Measurements from ENCODE around the gene PDXP. TPM values are rescaled to one million over a fixed set of nuclear protein-coding genes. Genes with fewer than 3 reads are reported as not detected.
"Not testable (repeated sequence)": the region's sequence is repeated elsewhere in the genome, so short reads cannot be mapped to it uniquely, and the experiment has no call there.

Gene PDXP
- total and polyA plus RNA-seq, 12 donors: 5.3 to 29.9 (median 21.2) TPM

DNA sequence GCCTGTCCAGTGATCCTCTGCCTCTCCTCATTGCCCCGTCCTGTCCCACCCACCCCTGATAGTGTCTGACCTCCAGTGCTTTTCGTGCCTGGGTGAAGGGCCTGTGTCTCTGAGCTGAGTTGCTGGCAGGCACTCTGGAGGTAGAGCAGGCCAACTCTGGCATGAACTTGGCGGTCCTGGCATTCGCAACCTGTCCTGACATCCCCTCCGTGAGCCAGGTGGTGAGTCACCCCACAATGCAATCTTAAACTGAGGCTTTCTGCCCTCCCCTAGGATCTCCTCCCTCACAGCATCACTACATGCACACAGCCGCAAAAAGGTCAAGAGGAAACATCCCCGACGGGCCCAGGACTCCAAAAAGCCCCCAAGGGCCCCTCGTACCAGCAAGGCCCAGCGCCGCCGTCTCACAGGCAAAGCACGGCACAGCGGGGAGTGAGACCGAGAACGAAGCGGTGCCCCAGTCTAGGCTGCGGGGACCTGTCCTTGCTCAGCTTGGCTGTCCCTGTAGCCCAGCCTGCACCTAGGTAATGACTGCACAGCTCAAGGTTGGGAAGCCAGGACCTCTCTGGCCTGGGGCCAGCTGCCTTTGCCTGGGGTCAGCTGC, 32.5 kb downstream of the PDXP start:
- ATAC-seq: no peak
- H3K4me1 ChIP-seq: peaks cover 7 to 23% (median 14%) of the 10 kb centered on the region in 9 donors
- no peaks in the 10 kb centered on the region for H3K27me3 ChIP-seq
- no peak overlapping the region for H3K4me3 ChIP-seq
- no peak overlapping the region for H3K27ac ChIP-seq
- no peak for DNase-seq
- H3K36me3 ChIP-seq: peaks cover 0 to 71% (median 45%) of the 10 kb centered on the region in 9 donors
- intact Hi-C loops (cut with DNase I): no loop called here
- TF ChIP-seq, protein P1, sequence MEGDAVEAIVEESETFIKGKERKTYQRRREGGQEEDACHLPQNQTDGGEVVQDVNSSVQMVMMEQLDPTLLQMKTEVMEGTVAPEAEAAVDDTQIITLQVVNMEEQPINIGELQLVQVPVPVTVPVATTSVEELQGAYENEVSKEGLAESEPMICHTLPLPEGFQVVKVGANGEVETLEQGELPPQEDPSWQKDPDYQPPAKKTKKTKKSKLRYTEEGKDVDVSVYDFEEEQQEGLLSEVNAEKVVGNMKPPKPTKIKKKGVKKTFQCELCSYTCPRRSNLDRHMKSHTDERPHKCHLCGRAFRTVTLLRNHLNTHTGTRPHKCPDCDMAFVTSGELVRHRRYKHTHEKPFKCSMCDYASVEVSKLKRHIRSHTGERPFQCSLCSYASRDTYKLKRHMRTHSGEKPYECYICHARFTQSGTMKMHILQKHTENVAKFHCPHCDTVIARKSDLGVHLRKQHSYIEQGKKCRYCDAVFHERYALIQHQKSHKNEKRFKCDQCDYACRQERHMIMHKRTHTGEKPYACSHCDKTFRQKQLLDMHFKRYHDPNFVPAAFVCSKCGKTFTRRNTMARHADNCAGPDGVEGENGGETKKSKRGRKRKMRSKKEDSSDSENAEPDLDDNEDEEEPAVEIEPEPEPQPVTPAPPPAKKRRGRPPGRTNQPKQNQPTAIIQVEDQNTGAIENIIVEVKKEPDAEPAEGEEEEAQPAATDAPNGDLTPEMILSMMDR (IDR thresholded peaks at IDR 0.05): no peak
- 88 to 93% methylated on average over 18 of the region's 18 CpGs for WGBS, 2 donors
- no peaks in the 10 kb centered on the region for H3K9me3 ChIP-seq

DNA sequence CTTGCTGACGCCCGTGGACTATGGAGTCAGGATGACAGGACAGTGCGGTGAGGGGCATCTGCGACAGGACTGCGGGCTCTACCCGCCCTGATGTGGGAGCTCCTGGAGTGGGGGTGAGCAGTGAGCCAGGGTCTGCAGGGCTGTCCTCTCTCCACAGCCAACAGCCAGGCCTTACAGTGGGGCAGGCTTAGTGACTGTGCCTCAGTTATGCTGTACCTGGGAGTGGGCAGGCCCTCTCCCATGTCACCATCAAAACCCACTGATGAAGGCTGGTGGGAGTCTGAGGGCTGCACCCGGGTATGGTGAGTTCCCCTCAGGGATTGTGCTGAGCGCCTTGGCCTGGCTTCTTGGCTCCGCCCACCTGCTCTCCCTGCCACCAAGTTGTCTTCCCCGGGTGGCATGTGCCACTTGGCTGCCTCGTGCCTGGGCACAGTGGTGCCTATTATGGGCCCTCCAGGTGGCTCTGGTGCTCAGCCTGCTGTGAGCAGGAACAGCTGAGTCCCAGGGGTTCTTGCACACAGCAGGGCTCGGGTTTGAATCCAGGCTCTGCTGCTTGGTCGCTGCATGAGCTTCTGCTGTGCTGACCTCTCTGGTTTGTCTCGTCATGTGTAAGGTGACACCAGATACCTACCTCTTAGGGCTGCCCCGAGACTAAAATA, 34.2 kb downstream of the PDXP start:
- Histone ChIP-seq H3K27ac (no peak overlapping the region), H3K27me3 (no peaks in the 10 kb centered on the region), H3K4me3 (no peak overlapping the region), H3K36me3 (peaks cover 0 to 70% (median 45%) of the 10 kb centered on the region in 9 donors), H3K4me1 (peaks cover 0 to 23% (median 13%) of the 10 kb centered on the region in 9 donors), H3K9me3 (no peaks in the 10 kb centered on the region)
- DNase-seq: no peak
- ATAC-seq: no peak
- TF ChIP-seq, protein P1 (IDR thresholded peaks at IDR 0.05): no peak
- intact Hi-C loops (cut with DNase I): no loop called here
- 91 to 93% methylated on average over 15 of the region's 15 CpGs for WGBS, 2 donors

DNA sequence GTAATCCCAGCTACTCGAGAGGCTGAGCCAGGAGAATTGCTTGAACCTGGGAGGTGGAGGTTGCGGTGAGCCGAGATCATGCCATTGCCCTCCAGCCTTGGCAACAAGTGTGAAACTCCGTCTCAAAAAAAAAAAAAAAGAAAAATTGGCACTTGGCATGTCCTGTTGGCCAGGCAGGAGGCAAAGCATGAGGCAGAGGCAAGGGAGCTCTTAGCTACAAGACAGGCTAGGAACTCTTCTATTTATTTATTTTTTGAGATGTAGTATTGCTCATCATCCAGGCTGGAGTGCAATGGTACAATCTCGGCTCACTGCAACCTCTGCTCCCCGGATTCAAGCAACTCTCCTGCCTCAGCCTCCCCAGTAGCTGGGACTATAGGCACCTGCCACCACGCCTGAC, 35.6 kb downstream of the PDXP start:
- H3K27ac ChIP-seq; intact Hi-C loops (cut with DNase I); H3K9me3 ChIP-seq; DNase-seq; ATAC-seq; H3K4me3 ChIP-seq; H3K27me3 ChIP-seq: not testable (repeated sequence)
- H3K36me3 ChIP-seq: peaks cover 0 to 57% (median 39%) of the 10 kb centered on the region in 9 donors
- peaks cover 0 to 18% (median 13%) of the 10 kb centered on the region in 9 donors for H3K4me1 ChIP-seq
- WGBS, 2 donors: 93 to 94% methylated on average over 7 of the region's 7 CpGs

DNA sequence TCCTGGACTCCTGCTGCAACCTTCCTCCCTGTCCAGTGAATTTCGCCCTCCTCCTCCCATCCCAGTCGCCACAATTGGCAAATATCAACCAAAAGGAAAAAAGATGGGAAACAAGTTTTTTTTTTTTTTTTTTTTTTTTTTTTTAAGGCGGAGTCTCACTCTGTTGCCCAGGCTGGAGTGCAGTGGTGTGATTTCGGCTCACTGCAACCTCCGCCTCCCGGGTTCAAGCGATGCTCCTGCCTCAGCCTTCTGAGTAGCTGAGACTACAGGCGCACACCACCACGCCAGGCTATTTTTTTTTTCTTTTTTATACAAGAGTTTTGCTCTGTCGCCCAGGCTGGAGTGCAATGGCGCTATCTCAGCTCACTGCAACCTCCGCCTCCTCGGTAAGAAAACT, 37.7 kb downstream of the PDXP start:
- DNase-seq; intact Hi-C loops (cut with DNase I); H3K9me3 ChIP-seq; H3K27me3 ChIP-seq: not testable (repeated sequence)
- Histone ChIP-seq H3K36me3 (peaks cover 0 to 36% (median 27%) of the 10 kb centered on the region in 9 donors), H3K27ac (peak overlapping the region in 2 of 10 donors; percentile 26 to 52), H3K4me1 (peaks cover 0 to 24% (median 13%) of the 10 kb centered on the region in 9 donors), H3K4me3 (peak overlapping the region in 7 of 10 donors; percentile 11 to 44 (median 37))
- 23 to 36% methylated on average over 13 of the region's 13 CpGs for WGBS, 2 donors
- peak in 3 of 8 donors; percentile 5 to 14 (median 7) for ATAC-seq

DNA sequence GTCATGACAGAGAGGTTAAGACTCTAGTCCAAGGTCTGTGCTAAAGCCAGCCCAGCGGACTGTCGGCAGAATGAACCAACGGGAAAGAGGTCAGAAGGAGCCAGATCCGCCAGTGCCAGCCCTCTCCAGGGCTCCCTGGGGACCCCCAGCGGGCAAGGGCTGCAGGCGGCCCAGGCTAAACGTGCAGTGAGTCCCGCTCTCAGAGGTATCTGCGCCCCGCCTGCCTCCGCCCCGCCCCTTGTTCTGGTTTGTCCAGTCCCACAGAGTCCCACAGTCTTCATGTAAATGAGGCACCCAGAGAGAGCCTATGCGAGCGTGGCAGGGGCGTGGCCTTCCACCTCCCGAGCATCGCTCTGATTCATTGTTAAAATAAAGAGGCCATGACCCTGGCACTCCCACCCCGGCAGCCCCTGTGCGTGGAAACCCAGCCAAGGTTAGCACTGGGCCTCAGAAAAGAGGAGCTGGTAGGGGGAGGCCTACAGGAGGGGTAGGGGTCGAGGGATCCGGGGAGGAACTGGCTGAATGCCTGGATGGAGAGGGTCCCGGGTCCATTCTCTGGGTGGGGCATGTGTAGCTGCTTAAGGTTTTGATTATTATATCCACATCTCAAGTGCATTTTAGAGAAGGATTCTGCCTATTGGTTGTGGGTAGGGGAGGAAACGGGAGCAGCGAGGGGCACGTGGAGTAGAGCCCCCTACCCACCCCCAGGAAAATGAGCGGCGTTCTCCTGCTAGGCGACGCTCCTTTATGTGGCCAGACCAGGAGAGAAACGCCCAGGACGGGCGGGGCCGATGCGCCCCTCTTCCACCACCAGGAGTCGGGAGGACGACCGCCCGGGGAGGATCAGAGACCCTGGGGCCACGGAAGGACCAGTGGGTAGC, 38.4 kb downstream of the PDXP start, which contains the start of gene TRIOBP:
Gene TRIOBP, plus strand, starts transcription at position 392 of the 881 bp plus-strand sequence. CDS start 4,318 bp downstream, outside the sequence.
- DNase-seq: peak; percentile 93 to 94
- peak within 1 kb of the TSS in 7 of 10 donors; percentile 11 to 44 (median 37) for H3K4me3 ChIP-seq
- TF ChIP-seq, protein P1 (IDR thresholded peaks at IDR 0.05): peak in 6 of 9 donors; percentile 28 to 67 (median 54)
- peak within 1 kb of the TSS in 3 of 10 donors; percentile 31 to 52 (median 31) for H3K27ac ChIP-seq
- WGBS, 2 donors: 6 to 14% methylated on average over 38 to 39 of the region's 39 CpGs
- H3K36me3 ChIP-seq: peaks cover 0 to 30% (median 21%) of the 10 kb centered on the region in 9 donors
- intact Hi-C loops (cut with DNase I): no loop called here
- H3K9me3 ChIP-seq: no peaks in the 10 kb centered on the region
- peak; percentile 97 to 99 (median 98) for ATAC-seq
- H3K4me1 ChIP-seq: peaks cover 0 to 31% (median 13%) of the 10 kb centered on the region in 9 donors
- no peaks in the 10 kb centered on the region for H3K27me3 ChIP-seq

All from heart right ventricle (tissue), 16 donors.